Measurements from ENCODE around the gene IER3. TPM values are rescaled to one million over a fixed set of nuclear protein-coding genes. Genes with fewer than 3 reads are reported as not detected.

The IER3 gene
- total RNA-seq, 4 donors from 2014 or later = 1.8 to 7.3 (median 3.3) TPM

- TF ChIP-seq, protein P1, sequence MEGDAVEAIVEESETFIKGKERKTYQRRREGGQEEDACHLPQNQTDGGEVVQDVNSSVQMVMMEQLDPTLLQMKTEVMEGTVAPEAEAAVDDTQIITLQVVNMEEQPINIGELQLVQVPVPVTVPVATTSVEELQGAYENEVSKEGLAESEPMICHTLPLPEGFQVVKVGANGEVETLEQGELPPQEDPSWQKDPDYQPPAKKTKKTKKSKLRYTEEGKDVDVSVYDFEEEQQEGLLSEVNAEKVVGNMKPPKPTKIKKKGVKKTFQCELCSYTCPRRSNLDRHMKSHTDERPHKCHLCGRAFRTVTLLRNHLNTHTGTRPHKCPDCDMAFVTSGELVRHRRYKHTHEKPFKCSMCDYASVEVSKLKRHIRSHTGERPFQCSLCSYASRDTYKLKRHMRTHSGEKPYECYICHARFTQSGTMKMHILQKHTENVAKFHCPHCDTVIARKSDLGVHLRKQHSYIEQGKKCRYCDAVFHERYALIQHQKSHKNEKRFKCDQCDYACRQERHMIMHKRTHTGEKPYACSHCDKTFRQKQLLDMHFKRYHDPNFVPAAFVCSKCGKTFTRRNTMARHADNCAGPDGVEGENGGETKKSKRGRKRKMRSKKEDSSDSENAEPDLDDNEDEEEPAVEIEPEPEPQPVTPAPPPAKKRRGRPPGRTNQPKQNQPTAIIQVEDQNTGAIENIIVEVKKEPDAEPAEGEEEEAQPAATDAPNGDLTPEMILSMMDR (IDR thresholded peaks at IDR 0.05; ENCODE audit: low read depth) = no peak
Observed at GRCh38 chr6:30759575-30760239, 15.4 kb upstream of the IER3 start.

GRCh38 chr6:30757261-30757904, 13.0 kb upstream of the IER3 start:
- TF ChIP-seq, protein P1 (IDR thresholded peaks at IDR 0.05; ENCODE audit: low read depth) = no peak

DNA sequence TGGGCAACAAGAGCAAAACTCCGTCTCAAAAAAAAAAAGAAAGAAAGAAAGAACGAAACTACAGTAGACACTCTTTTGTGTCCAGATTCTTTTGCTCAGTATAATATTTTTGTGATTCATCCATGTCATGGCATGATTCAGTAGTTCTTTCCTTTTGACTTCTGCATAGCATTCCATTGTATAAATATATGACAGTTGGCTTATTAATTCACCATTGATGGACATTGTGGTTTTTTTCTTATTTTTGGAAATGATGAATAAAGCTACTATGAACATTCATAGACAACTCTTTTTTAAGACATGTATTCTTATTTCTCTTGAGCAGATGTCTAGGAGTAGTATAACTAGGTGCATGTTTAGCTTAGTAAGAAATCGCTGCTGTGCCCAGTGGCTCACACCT, 10.3 kb upstream of the IER3 start:
- TF ChIP-seq, protein P1 (IDR thresholded peaks at IDR 0.05; ENCODE audit: low read depth) = no peak

DNA sequence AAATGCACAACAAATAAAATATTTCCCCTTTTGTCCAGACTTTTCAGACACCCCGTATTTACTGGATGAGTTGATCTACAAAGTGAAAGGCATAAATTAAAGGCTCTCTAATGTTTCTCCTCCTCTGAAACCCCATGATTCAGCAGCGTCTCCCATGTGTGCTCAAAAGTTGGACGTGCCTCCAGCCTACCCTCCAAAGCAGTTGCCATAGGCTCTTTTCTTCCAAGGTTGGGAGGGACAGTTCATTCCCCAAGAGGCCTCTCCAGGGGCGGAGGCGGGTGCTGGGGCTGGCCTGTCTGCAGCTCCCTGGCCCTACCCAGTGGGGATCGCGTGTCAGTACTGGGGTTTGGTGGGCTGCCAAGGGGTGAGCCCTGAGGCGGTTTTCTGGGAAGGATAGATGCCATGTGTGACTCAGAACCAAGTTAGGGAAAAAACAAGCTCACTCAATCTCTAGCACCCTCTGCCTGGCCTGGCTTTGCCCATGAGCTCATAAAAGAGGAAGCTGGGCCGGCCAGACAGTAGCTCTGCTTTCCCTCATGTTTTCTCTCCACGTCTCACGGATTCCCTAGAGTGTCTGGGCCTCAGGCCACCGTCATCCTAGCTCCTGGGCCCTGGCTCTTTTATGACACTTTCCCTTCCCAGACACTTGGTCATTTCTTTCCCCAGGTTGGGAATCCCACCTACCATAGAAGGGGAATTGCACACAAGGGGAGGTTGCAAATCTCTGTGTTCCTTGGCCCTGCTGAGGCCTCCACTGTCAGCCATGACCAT, 8.0 kb upstream of the IER3 start:
- TF ChIP-seq, protein P1 (IDR thresholded peaks at IDR 0.05; ENCODE audit: low read depth) = no peak

DNA sequence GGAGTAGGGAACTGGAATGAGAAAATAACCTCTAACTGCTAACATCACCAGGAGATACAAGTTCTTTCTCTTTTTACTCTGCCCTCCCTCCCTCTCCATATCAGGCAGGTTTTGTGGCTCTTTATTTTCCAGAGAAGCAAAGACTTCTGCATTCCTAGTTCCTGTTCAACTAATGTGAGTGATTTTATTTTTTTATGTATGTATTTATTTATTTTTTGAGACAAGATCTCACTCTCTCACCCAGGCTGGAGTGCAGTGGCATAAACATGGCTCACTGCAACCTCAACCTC, 6.0 kb upstream of the IER3 start:
- TF ChIP-seq, protein P1 (IDR thresholded peaks at IDR 0.05; ENCODE audit: low read depth) = no peak

DNA sequence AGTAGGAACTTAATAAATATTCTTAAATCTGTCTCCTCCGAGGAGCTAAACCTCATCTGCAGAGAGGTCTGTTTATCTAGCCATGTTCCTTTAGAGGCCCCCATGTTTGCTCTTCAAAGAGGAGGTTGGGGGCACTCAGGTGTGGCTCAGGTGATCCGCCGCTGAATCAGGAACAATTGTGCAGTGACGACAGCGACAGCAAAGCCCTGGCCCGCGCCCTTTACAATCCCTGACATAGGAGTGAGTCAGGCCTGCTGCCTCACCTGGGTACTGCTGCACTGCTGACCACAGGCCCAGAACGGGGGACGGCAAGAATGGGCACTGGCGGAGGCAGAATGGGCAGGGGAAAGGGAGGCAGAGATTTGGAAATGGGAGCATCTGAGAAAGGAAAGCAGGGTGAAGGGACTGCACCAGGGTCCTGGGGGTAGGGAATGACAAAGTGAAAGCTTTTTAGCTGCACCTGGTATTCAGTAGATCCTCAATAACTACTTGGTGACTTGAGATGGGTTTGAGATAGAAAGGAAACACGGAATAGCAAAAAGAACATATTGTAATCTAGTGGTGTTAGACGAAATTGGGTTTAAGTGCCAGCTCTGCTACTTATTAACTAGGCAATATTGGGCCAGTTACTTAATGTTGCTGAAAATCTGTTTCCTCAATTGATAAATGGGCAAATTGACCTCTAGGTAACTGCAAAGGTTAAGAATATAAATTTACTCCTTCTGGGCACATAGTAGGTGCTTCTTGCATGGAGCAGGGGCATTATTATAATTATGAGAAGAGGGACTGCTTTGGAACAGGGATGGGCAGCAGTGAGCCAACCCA, 5.4 kb upstream of the IER3 start:
- TF ChIP-seq, protein P1 (IDR thresholded peaks at IDR 0.05; ENCODE audit: low read depth) = no peak
